Measurements from ENCODE around the gene KIAA1671.

DNA sequence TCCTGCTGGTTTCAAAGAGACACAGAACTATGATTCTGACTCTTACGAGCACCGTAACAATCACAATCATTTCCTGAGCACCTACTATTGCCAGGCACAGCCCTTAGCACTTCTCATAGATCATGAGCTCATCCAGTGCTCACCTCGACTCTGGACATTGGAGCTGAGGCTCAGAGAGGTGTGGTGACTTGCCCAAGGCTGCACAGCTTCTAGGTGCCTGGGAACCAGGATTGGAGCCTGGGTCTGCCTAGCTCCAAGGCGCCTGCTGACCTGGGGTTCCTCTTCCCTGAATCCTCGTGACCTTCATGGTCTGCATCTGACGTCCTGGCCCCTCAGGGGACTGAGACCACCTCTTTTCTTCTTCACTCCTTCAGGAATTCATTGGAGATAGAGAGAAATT, 196.5 kb downstream of the KIAA1671 start:
- TF ChIP-seq, protein P1, sequence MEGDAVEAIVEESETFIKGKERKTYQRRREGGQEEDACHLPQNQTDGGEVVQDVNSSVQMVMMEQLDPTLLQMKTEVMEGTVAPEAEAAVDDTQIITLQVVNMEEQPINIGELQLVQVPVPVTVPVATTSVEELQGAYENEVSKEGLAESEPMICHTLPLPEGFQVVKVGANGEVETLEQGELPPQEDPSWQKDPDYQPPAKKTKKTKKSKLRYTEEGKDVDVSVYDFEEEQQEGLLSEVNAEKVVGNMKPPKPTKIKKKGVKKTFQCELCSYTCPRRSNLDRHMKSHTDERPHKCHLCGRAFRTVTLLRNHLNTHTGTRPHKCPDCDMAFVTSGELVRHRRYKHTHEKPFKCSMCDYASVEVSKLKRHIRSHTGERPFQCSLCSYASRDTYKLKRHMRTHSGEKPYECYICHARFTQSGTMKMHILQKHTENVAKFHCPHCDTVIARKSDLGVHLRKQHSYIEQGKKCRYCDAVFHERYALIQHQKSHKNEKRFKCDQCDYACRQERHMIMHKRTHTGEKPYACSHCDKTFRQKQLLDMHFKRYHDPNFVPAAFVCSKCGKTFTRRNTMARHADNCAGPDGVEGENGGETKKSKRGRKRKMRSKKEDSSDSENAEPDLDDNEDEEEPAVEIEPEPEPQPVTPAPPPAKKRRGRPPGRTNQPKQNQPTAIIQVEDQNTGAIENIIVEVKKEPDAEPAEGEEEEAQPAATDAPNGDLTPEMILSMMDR (IDR thresholded peaks at IDR 0.05): no peak
- TF ChIP-seq POLR2A (IDR thresholded peaks at IDR 0.05) (no peak), EP300 (IDR thresholded peaks at IDR 0.05) (no peak)
